HG02943 (cell line): ENCODE measurements around the gene STK39.
"Not testable (repeated sequence)": the region's sequence is repeated elsewhere in the genome, so short reads cannot be mapped to it uniquely, and the experiment has no call there.

ENCODE experiments used
- ATAC-seq: cut with Tn5 transposase; IDR thresholded peaks from one replicate; pipeline ENCODE4 v1.9.1; 2021; ENCODE audit warnings: mild to moderate bottlenecking, low read depth, moderate library complexity; ENCODE audit not compliant: unreplicated experiment

Gene STK39

DNA sequence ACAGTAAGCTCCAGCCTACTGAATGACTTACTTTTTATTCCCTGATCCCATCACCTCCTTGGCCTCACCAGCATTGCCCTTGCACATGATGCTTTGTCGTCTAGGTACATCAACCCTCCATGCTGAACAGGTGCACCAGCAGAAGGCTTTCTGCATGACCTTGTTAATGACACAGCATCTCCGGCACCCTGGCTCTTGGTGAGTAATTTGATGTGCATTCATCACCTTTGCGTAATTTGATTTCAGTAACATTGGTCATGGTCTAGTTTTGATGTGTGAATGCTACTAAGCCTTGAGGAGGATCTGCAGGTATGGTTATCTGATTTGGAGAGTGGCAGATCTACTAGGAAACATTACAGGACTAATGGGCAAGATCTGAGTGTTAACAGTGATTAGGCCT, 103.6 kb downstream of the STK39 start:
- ATAC-seq, result no peak

DNA sequence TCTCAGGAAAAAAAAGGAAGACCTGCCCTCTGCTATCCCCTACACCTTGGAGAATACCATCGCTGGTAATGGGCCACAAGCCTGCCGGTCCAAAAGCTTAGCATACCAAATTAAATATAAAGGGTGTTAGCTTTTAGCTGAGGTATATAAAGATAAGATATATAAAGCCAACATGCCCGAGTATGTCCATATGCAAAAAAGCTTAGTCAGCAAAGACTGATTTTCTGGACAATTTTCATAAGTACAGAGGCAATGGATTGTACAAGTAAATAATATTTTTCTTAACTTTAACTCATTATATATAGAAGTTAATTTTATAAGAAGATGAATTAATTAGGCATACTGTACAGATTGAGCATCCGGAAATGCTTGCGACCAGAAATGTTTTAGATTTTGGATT, 106.5 kb downstream of the STK39 start:
- no peak for ATAC-seq

DNA sequence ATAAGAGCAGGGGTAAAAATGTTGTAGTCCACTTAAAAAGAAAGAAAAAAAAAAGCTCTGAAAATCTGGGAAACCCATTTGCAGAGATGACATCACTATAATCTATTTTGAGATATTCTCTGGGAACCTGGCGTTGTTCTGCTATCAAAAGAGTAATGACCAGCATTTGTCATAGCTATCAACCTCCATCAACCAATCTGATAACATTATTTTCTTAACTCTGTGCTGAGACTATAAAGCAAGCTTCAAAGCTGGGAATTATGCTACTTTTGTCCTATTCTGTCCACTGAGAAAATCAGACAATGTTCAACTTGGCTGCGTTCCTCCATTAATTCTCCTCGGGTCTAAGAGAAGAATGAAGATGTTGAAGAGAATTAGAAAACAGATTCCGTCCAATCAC, 107.5 kb downstream of the STK39 start:
- no peak for ATAC-seq

DNA sequence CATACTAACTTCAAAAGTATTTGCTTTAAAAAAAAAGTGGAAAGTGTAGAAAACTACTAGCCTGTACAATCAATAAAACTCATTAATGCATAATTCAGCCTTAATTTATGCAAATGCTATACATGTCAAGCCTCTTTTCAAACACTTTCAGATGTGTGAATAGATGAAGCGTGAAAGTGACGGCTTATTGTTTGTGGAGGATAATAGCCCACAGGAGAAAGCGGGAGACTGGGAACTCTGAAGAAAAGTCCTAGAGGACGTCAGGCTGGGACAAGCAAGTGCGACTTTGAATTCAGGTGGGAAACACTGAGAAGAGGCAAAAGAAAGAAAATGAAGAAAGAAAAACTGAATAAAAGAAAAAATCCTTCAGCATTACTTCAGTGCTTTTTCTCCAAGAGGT, 108.5 kb downstream of the STK39 start:
- ATAC-seq, result no peak

DNA sequence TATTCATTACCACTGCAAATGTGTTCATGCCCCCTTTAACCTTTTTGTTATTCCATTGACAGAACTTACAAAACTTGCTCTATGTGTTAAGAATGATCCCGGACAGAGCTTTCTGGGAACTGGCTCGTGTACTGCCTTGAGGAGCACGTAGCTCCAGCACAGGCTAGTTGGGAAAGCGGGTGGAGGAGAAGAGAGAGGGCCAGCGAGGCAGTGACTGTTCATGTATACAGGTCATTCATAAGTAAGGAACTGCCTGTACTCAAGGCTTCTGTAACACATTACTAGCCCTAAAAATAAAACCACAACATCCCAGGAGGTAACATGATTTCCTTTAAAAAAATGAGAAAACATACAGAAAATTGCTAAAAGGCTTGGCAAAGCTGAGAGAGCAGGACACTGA, 109.0 kb downstream of the STK39 start:
- no peak for ATAC-seq

GRCh38 chr2:168137510-168138180, 109.8 kb downstream of the STK39 start:
- no peak for ATAC-seq

DNA sequence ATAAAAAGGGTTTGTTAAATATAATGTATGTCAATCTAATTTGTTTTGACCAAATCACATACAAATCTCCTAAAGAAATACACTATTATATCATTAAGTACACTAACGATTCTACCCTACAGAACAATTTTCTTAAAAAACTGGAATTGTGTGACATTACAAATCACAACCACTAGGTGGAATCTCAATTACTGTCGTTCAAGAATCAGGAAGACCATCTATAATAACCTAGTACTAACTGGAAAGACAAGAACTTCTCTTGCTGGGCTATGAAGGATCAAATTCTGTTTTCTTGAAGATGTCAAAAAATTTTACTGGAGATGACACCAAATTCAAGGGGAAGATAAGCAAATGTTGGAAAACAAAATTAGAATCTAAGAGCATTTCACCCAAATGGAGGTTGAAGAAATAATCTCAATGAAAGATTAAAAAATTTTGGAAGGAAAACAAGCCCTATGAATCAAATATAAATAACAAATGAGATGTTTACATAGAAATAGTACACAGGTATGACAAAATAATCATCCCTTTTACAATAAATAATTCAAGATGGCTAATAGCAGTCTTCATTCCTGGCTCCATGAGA, 110.9 kb downstream of the STK39 start:
- no peak for ATAC-seq

DNA sequence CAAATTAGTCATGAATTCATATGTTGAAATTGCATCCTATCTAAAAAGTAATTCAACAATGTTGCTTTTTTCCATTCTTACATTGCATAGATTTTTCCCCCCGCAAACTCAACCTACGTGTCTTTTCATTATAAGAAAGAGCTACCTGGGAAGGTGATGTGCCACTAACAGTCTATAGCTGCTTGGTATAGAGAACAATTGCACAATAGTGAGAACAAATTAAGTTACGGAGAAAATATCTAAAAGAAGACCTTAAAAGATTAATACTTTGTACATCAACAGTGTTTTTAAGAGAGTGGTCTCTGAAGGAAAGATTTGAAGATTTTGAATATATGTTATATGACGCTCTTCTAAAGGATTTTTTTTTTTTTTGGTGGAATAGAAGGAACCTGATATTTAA, 111.8 kb downstream of the STK39 start:
- no peak for ATAC-seq

DNA sequence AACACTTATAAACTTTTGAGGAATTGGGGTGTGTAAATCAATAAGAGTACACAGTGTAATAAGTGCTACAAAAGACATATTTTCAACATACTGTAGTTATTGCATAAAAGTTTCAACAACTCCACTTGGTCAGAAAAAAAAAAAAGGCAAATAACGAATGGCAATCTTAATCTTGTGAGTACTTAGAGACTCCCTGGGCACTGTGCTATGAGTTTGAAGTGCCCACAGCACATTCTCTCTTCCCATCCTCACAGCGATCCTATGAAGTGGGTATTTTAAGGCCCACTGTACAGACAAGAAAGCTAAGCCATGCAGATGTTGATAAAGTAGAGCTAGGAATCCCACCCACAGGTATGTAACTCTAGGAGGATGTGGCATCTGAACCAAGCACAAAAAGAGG, 112.3 kb downstream of the STK39 start:
- ATAC-seq, result no peak

GRCh38 chr2:168134485-168134884, 112.9 kb downstream of the STK39 start:
- ATAC-seq, result no peak

GRCh38 chr2:168132389-168132788, 115.0 kb downstream of the STK39 start:
- ATAC-seq, result no peak

GRCh38 chr2:168130346-168130745, 117.0 kb downstream of the STK39 start:
- ATAC-seq, result no peak

GRCh38 chr2:168127371-168127770, 120.0 kb downstream of the STK39 start:
- ATAC-seq, result no peak

DNA sequence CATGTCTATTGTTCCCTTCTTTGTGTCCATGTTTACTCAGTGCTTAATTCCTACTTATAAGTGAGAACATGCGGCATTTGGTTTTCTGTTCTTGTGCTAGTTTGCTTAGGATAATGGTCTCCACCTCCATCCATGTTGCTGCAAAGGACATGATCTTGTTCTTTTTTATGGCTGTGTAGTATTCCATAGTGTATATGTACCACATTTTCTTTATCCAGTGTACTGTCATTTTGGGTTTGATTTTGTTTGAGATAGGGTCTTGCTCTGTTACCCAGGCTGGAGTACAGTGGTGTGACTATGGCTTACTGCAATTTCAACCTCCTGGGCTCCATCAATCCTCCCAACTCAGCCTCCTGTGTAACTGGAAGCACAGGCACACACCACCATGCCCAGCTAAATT, 125.2 kb downstream of the STK39 start:
- not testable (repeated sequence) for ATAC-seq

DNA sequence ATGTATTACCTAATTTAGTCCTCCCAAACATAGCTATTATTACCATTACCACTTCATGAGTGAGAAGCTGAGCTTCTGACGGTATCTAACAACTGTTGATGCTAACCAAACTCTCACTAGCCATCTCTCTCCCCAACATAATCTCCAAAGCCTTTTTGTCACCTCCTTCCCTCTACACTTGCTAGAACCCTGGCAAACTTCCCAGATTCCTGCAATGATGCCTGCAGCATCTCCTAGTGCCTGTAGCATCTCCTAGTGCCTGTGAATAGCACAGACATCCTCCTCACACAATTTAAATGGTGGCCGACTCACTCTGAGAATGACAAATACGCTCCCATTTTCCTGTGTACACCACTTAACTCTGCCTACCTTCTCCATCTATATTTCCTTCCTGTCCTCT, 126.7 kb downstream of the STK39 start:
- ATAC-seq, result no peak

- no peak for ATAC-seq
Observed at GRCh38 chr2:168120310-168120709, 127.1 kb downstream of the STK39 start.

DNA sequence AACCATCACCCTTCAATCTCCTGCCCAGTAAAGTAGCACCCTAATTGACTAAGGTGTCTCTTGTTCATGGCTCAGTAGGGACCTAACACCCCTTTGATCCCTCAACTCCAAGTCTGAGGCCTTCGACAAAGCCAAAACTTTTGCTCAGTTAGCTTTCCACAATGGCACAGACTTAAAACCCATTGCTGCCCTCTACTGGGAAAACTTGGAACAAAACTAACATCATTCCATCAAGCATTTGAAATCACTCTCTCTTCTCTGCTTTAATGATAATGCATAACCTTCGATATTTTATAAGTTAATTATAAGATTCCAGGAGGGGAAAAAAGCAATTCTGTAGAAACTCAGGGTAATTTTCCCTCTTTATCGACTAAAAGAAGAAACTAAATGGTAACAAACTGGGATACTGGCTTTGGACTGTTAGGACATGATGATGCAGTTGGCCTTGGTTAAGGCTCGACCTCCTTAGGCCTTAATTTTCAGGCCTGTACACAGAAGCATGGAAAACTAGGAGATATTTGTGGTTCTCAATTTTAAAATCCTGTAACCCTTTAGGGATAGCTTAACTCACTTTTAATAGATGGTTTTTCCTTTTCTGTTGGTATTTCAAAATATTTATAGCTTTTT, 127.8 kb downstream of the STK39 start:
- no peak for ATAC-seq

DNA sequence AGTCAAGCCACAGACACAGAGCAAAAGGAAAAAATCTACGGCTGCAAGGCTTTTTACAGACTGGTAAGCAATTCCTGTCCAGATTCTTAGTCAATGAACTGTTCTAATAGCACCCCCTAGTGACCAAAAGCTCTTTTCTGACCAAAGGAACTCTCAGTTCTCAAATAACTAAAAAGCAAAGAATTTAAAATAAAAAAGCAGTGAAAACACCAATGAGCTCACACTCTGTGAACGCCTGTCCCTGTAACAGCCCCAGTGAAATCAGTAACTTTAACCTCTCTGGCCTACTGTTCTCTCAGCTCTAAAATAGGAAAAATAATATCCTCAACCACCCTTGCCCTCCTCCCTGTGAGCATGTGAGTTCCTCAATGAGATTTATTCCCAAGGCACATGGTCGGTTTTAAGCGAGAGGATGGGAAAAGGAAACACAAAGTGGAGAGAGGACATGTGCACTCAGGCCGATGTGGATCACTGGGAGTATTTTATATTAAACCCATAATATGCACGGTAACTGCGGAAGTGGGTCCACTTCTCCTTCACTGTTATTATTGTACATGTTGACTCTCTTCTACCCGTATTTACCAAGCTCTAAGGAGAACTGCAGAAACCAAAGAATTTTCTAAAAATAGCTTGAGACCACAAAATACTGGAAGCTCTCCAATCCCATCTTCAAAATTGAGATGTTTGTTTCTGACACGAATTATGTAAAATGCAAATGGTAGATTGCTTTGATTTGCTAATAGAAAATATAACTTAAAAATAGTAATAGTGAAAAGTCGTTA, 128.5 kb downstream of the STK39 start:
- no peak for ATAC-seq

- ATAC-seq, result no peak
Observed at GRCh38 chr2:168116448-168116847, 130.9 kb downstream of the STK39 start.

GRCh38 chr2:168114619-168115018, 132.8 kb downstream of the STK39 start:
- no peak for ATAC-seq

DNA sequence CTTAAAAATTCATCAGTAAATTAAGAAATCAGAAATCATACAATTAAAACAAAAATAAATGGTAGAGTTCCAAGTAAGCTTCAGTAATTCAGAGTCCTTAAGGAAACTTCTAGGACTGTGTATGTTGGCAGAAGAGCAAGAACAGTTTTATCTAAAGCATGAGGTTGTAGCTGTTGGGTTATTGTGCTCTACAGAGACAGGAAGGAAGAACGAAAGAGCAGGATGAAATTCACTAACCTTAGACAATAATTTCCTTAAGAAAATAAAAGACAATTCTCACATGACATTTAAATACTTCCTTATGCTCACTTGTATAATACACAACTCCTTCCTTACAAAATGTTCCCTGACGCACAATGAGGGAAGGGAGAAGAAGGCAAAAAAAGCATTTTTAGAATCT, 133.4 kb downstream of the STK39 start:
- ATAC-seq, result no peak
